HepG2 (cell line): ENCODE data around the gene MYO10. TPM values are rescaled to one million over a fixed set of nuclear protein-coding genes. Genes with fewer than 3 reads are reported as not detected.

Experiments
- ATAC-seq: fragments of 200-7000 bp; cut with Tn5 transposase; 3 replicates; pipeline ENCODE4 v1.9.1; 2020; ENCODE audit warnings: mild to moderate bottlenecking, moderate library complexity
- BruUV-seq: library from RNA; stranded (reverse); fragments of 400-500 nt; replicated peaks from 2 replicates; lab custom pipeline; 2021; lab: Mats Ljungman, UMichigan
- CTCF ChIA-PET: fragments of 300-600 bp; formaldehyde crosslinking; extraction: SDS; loops from one replicate; lab custom pipeline; 2021; ENCODE audit warnings: low total read pairs, inconsistent platforms, low intra/inter-chr PET ratio; lab: Yijun Ruan, JAX
- POLR2A ChIA-PET: fragments of 350-600 bp; sonication (Branson Sonifier 250); formaldehyde crosslinking; loops from one replicate; lab custom pipeline; 2020; ENCODE audit warnings: antibody characterized with exemption, inconsistent platforms; lab: Yijun Ruan, JAX
- DNase-seq: peaks from one replicate; pipeline ENCODE4 v3.0.0-alpha.2; 2015; ENCODE audit warnings: low spot score
- FAIRE-seq: peaks from 3 replicates; lab custom pipeline; 2011; peaks lifted over from hg19 to GRCh38; lab: Jason Lieb, UNC
- H2AFZ ChIP-seq: one replicate; pipeline ENCODE4 v1.6.1; 2011; ENCODE audit warnings: low read length, inconsistent platforms
- H3K27ac ChIP-seq: fragments of 300-600 bp; 3 replicates; pipeline ENCODE4 v1.8.0; 2011; ENCODE audit warnings: mixed run types, mild to moderate bottlenecking, mixed read lengths, low read length, inconsistent platforms; ENCODE audit not compliant: insufficient read depth; ENCODE audit errors: extremely low read length
- H3K27me3 ChIP-seq, 2 experiments: fragments of 200-600 bp in 1 of 2; 2 replicates in 1 of 2; 3 replicates in 1 of 2; pipeline versions ENCODE4 v1.6.0 to v1.8.0; 2011; ENCODE audit warnings: low read length in 2 of 2, mild to moderate bottlenecking in 2 of 2, moderate library complexity in 2 of 2, inconsistent platforms in 1 of 2; ENCODE audit not compliant: insufficient read depth in 2 of 2, control insufficient read depth in 1 of 2
- H3K36me3 ChIP-seq, 2 experiments: fragments of 200-600 bp in 1 of 2; replicated peaks in 1 of 2; 2 replicates in 1 of 2; 3 replicates in 1 of 2; pipeline versions ENCODE4 v1.5.1 to v1.8.0; 2011; ENCODE audit warnings: low read length in 2 of 2, inconsistent platforms in 1 of 2; ENCODE audit not compliant: insufficient read depth in 2 of 2, control insufficient read depth in 1 of 2
- H3K4me1 ChIP-seq: 2 replicates; pipeline ENCODE4 v1.5.1; 2012; ENCODE audit warnings: low read length, inconsistent platforms; ENCODE audit not compliant: insufficient read depth
- H3K4me2 ChIP-seq: 2 replicates; pipeline ENCODE4 v1.6.0; 2011; ENCODE audit warnings: low read depth, low read length, inconsistent platforms
- H3K4me3 ChIP-seq, 3 experiments: fragments of 200-600 bp in 1 of 3; sonication (generic), shearing (Covaris generic) in 1 of 3; replicated peaks in 1 of 3; 2 replicates each; pipeline ENCODE4 v1.5.1; 2011 to 2016; ENCODE audit warnings: low read length in 3 of 3, inconsistent platforms in 2 of 3, low read depth in 2 of 3, mild to moderate bottlenecking in 2 of 3, control low read depth in 1 of 3, mixed read lengths in 1 of 3; ENCODE audit not compliant: insufficient read depth in 1 of 3
- H3K79me2 ChIP-seq: one replicate; pipeline ENCODE4 v1.6.1; 2011; ENCODE audit warnings: low read length, inconsistent platforms; ENCODE audit not compliant: insufficient read depth
- H3K9ac ChIP-seq: 2 replicates; pipeline ENCODE4 v1.6.0; 2011; ENCODE audit warnings: mild to moderate bottlenecking, low read depth, low read length, inconsistent platforms; ENCODE audit not compliant: insufficient read depth
- H3K9me3 ChIP-seq: 2 replicates; pipeline ENCODE4 v1.5.1; 2012; ENCODE audit warnings: mild to moderate bottlenecking, low read length
- H4K20me1 ChIP-seq: 2 replicates; pipeline ENCODE4 v1.6.0; 2011; ENCODE audit warnings: inconsistent platforms, mild to moderate bottlenecking, low read length, moderate library complexity; ENCODE audit not compliant: insufficient read depth
- ARNT ChIP-seq: fragments of 450-650 bp; IDR thresholded peaks from 2 replicates; pipeline ENCODE4 v1.6.1; 2017
- ATF7-NPFF ChIP-seq: sonication (generic); formaldehyde crosslinking; IDR thresholded peaks from 2 replicates; pipeline ENCODE4 v1.8.1; 2023; ENCODE audit warnings: mild to moderate bottlenecking, low read depth, missing genetic modification reagents, moderate library complexity
- BRCA1 ChIP-seq: sonication (generic); formaldehyde crosslinking; IDR thresholded peaks from 2 replicates; pipeline ENCODE4 v1.4.0; 2020; ENCODE audit warnings: missing genetic modification reagents
- FOXM1 ChIP-seq: sonication (generic); formaldehyde crosslinking; IDR thresholded peaks from 2 replicates; pipeline ENCODE4 v1.5.0; 2020; ENCODE audit warnings: missing genetic modification reagents
- KDM6A ChIP-seq: IDR thresholded peaks from 2 replicates; pipeline ENCODE4 v1.6.1; 2016; ENCODE audit warnings: low read depth
- NR2C2 ChIP-seq: sonication (generic); formaldehyde crosslinking; IDR thresholded peaks from 2 replicates; pipeline ENCODE4 v1.4.0; 2020; ENCODE audit warnings: missing genetic modification reagents, mild to moderate bottlenecking, moderate library complexity, borderline replicate concordance
- NRL ChIP-seq: sonication (generic); formaldehyde crosslinking; IDR thresholded peaks from 2 replicates; pipeline ENCODE4 v1.5.0; 2020; ENCODE audit warnings: missing genetic modification reagents, mild to moderate bottlenecking, moderate library complexity, borderline replicate concordance
- PRDM15 ChIP-seq: sonication (generic); formaldehyde crosslinking; IDR thresholded peaks from 2 replicates; pipeline ENCODE4 v1.4.0; 2020; ENCODE audit warnings: missing genetic modification reagents
- RBM22 ChIP-seq: fragments of 200-400 bp; formaldehyde crosslinking; optimal IDR thresholded peaks from 2 replicates; pipeline ENCODE3; 2017; ENCODE audit warnings: mild to moderate bottlenecking, low read length, moderate library complexity
- ZNF138 ChIP-seq: sonication (generic); formaldehyde crosslinking; IDR thresholded peaks from 2 replicates; pipeline ENCODE4 v1.5.0; 2020; ENCODE audit warnings: mild to moderate bottlenecking, low read depth, missing genetic modification reagents
- ZNF180 ChIP-seq: sonication (generic); formaldehyde crosslinking; IDR thresholded peaks from 2 replicates; pipeline ENCODE4 v1.4.0; 2020; ENCODE audit warnings: low read depth, missing genetic modification reagents, borderline replicate concordance
- ZNF274 ChIP-seq: sonication (generic); formaldehyde crosslinking; IDR thresholded peaks from 2 replicates; pipeline ENCODE4 v1.5.1; 2020; ENCODE audit warnings: mild to moderate bottlenecking, missing genetic modification reagents
- ZNF577 ChIP-seq: sonication (generic); formaldehyde crosslinking; IDR thresholded peaks from 2 replicates; pipeline ENCODE4 v1.4.0; 2020; ENCODE audit warnings: mild to moderate bottlenecking, low read depth, missing genetic modification reagents, borderline replicate concordance
- ZNF589 ChIP-seq: sonication (generic); formaldehyde crosslinking; conservative IDR thresholded peaks from 2 replicates; pipeline ENCODE4 v1.8.0; 2022; ENCODE audit warnings: mild to moderate bottlenecking, moderate library complexity, missing genetic modification reagents
- WGBS: methylation state at CpG from one replicate; pipeline ENCODE4 v1.1.6; 2017; ENCODE audit warnings: low lambda C conversion rate; 5-methylcytosine and 5-hydroxymethylcytosine counted together
- in situ Hi-C: cut with HindIII; loops from 2 replicates; pipeline ENCODE4 v1.10.0; 2017; ENCODE audit warnings: low pct_unique_long_range_greater_than_20kb; ENCODE audit not compliant: extremely low pct_ligation_motif_present
- intact Hi-C: fragments of 100-400 bp; cut with micrococcal nuclease; formaldehyde crosslinking; loops from one replicate; pipeline ENCODE4 v1.10.0; 2022; ENCODE audit not compliant: unreplicated experiment
- polyA plus RNA-seq, 8 experiments: library from polyadenylated mRNA; depleted of rRNA in 3 of 8; stranded (reverse) in 7 of 8; unstranded in 1 of 8; fragments of >200 nt; fragmentation: Illumina TruSeq in 4 of 8; extraction: Trizol in 4 of 8; gene quantifications; 2 replicates each; pipeline versions ENCODE4 v1.2.1 to v1.2.3, GENCODE V29; 2011 to 2016; ENCODE audit warnings: low read depth in 4 of 8, missing spikeins in 1 of 8, mixed read lengths in 1 of 8; ENCODE audit not compliant: insufficient read depth in 1 of 8
- total RNA-seq, 5 experiments: library from RNA; depleted of rRNA; stranded (reverse); fragments of >200 nt; fragmentation: Illumina TruSeq; extraction: Trizol; gene quantifications; 2 replicates each; pipeline ENCODE4 v1.2.3, GENCODE V29; 2016; ENCODE audit warnings: low read depth in 1 of 5
- TF ChIP-seq, protein P1 (sequence below): sonication (generic); formaldehyde crosslinking; IDR thresholded peaks from 2 replicates; pipeline ENCODE4 v1.9.0; 2021; ENCODE audit warnings: missing genetic modification reagents, borderline replicate concordance
- TF ChIP-seq, protein P2 (sequence below): sonication (generic); formaldehyde crosslinking; IDR thresholded peaks from 2 replicates; pipeline ENCODE4 v1.8.0; 2022; ENCODE audit warnings: mild to moderate bottlenecking, missing genetic modification reagents; ENCODE audit not compliant: insufficient replicate concordance

The MYO10 gene
- total and polyA plus RNA-seq, 2 of the 13 experiments (the other 11 are each of a cell fraction or from before 2014, with no cell fraction given), result 4.5 to 14.0 TPM

DNA sequence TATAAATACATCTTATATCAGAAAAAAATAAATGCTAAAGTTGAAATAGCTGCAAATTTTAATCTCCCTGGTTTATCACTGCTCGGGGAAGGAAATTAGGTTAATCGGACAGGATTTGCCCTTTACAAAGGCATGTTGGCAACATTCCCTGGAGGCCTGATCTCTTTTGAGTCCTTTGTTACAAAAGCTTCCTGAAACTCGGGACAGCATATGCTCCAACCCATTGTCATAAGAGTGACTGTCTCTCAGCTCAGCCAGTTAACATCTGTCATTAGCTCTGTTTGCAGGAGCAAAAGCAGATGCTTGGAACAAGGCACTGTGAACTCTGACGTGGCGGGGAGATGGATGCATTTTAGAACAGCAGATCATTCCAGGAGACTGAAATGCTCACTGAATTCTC is 80.6 kb downstream of the MYO10 start:
- FAIRE-seq, result no peak
- no peak overlapping the region for H3K9ac ChIP-seq
- no peak overlapping the region for H3K4me3 ChIP-seq
- H3K4me2 ChIP-seq, result no peak overlapping the region
- intact Hi-C loops, result no loop called here
- CTCF ChIA-PET, result no interaction called here
- ATAC-seq, result no peak
- in situ Hi-C loops, result no loop called here
- H3K9me3 ChIP-seq, result no peaks in the 10 kb centered on the region
- H3K36me3 ChIP-seq, result no peaks in the 10 kb centered on the region
- H3K27me3 ChIP-seq, result no peaks in the 10 kb centered on the region
- no peak overlapping the region for H3K27ac ChIP-seq
- no peaks in the 10 kb centered on the region for H3K79me2 ChIP-seq
- TF ChIP-seq ZNF589 (CRISPR knock-in tag) (no peak), ARNT (no peak), ATF7-NPFF (CRISPR knock-in tag) (no peak), RBM22 (no peak), NRL (CRISPR knock-in tag) (no peak), KDM6A (CRISPR knock-in tag) (no peak), ZNF577 (no peak), BRCA1 (CRISPR knock-in tag) (no peak), FOXM1 (CRISPR knock-in tag) (no peak), PRDM15 (no peak), ZNF274 (no peak), ZNF138 (CRISPR knock-in tag) (no peak), ZNF180 (CRISPR knock-in tag) (no peak), NR2C2 (CRISPR knock-in tag) (no peak)
- TF ChIP-seq, protein P1, sequence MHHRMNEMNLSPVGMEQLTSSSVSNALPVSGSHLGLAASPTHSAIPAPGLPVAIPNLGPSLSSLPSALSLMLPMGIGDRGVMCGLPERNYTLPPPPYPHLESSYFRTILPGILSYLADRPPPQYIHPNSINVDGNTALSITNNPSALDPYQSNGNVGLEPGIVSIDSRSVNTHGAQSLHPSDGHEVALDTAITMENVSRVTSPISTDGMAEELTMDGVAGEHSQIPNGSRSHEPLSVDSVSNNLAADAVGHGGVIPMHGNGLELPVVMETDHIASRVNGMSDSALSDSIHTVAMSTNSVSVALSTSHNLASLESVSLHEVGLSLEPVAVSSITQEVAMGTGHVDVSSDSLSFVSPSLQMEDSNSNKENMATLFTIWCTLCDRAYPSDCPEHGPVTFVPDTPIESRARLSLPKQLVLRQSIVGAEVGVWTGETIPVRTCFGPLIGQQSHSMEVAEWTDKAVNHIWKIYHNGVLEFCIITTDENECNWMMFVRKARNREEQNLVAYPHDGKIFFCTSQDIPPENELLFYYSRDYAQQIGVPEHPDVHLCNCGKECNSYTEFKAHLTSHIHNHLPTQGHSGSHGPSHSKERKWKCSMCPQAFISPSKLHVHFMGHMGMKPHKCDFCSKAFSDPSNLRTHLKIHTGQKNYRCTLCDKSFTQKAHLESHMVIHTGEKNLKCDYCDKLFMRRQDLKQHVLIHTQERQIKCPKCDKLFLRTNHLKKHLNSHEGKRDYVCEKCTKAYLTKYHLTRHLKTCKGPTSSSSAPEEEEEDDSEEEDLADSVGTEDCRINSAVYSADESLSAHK (CRISPR knock-in tag), result no peak
- TF ChIP-seq, protein P2, sequence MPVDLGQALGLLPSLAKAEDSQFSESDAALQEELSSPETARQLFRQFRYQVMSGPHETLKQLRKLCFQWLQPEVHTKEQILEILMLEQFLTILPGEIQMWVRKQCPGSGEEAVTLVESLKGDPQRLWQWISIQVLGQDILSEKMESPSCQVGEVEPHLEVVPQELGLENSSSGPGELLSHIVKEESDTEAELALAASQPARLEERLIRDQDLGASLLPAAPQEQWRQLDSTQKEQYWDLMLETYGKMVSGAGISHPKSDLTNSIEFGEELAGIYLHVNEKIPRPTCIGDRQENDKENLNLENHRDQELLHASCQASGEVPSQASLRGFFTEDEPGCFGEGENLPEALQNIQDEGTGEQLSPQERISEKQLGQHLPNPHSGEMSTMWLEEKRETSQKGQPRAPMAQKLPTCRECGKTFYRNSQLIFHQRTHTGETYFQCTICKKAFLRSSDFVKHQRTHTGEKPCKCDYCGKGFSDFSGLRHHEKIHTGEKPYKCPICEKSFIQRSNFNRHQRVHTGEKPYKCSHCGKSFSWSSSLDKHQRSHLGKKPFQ (CRISPR knock-in tag), result no peak
- POLR2A ChIA-PET, result no interaction called here
- no peaks in the 10 kb centered on the region for H4K20me1 ChIP-seq
- H3K4me1 ChIP-seq, result no peaks in the 10 kb centered on the region
- no peak for DNase-seq
- BruUV-seq, result no TSS peak
- H2AFZ ChIP-seq, result no peak overlapping the region
- 67% methylated on average over 5 of the region's 5 CpGs for WGBS
